ACC112 (cell line): ENCODE results near the gene IMMP2L.

Source experiments
- H2AFZ ChIP-seq: fragments of 200-600 bp; sonication (generic); one replicate; pipeline ENCODE4 v1.6.0; 2017; ENCODE audit warnings: antibody characterized with exemption, low read length; ENCODE audit not compliant: unreplicated experiment
- H3K27ac ChIP-seq: fragments of 200-600 bp; sonication (generic); 2 replicates; pipeline ENCODE4 v1.5.1; 2014; ENCODE audit warnings: low read depth, mild to moderate bottlenecking, antibody characterized with exemption, low read length, moderate library complexity
- H3K27me3 ChIP-seq: fragments of 200-600 bp; sonication (generic); 2 replicates; pipeline ENCODE4 v1.6.1; 2014; ENCODE audit warnings: mild to moderate bottlenecking, antibody characterized with exemption, low read length, moderate library complexity, mixed read lengths; ENCODE audit not compliant: insufficient read depth
- H3K36me3 ChIP-seq: fragments of 200-600 bp; sonication (generic); 2 replicates; pipeline ENCODE4 v1.6.1; 2016; ENCODE audit warnings: mild to moderate bottlenecking, antibody characterized with exemption, low read length, moderate library complexity, mixed read lengths; ENCODE audit not compliant: insufficient read depth
- H3K4me1 ChIP-seq: fragments of 200-600 bp; sonication (generic); one replicate; pipeline ENCODE4 v1.6.1; 2016; ENCODE audit warnings: low read length, mixed read lengths; ENCODE audit not compliant: insufficient read depth, unreplicated experiment, control insufficient read depth
- H3K4me3 ChIP-seq: fragments of 200-600 bp; sonication (generic); 2 replicates; pipeline ENCODE4 v1.5.1; 2014; ENCODE audit warnings: mild to moderate bottlenecking, low read depth, low read length
- H3K79me2 ChIP-seq: fragments of 200-600 bp; sonication (generic); one replicate; pipeline ENCODE4 v1.6.0; 2016; ENCODE audit warnings: low read length; ENCODE audit not compliant: control insufficient read depth, unreplicated experiment, insufficient read depth

IMMP2L gene

DNA sequence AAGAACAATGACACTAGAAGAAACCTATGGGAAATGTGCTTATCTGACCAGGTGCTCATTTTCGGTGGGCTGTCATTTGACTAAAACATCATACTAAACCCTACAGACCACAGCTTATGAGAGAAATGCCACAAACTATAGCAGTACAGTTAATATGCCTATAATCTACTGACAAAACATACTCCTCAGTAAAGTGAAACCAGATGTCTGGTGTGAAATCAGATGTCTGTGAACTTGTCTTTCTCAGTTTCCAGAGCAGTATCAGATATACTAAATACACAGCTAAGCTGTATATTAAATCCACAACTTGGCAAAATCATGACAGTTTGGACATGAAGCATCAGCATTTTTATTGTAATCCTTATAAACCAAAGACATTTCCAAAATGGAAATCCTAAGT is 3.3 kb downstream of the IMMP2L start:
- Histone ChIP-seq H3K36me3 (peaks cover 15% of the 10 kb centered on the region), H3K4me3 (no peak overlapping the region), H3K27ac (no peak overlapping the region), H3K79me2 (no peaks in the 10 kb centered on the region), H3K4me1 (peaks cover 13% of the 10 kb centered on the region), H2AFZ (no peak overlapping the region), H3K27me3 (no peaks in the 10 kb centered on the region)

- H3K27ac ChIP-seq, result no peak overlapping the region
Measured at GRCh38 chr7:111556977-111557376, 5.3 kb downstream of the IMMP2L start.

DNA sequence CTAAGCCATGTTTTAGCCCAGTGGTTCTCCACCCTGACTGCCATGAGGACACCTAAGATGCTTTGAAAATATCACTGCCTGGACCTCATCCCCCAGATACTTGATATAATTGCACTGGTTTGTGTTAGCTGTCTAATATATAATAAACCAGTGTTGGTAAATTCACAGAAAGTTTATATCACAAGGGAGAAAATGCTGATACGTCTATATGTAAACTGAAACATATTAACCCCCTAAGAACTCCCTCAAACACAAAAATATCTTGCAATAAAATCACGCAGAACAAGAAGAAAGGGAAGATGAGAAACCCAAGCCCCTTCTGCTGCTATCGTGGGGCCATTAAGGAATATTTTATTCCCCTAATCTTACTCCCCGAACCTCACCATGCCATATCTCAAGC is 8.2 kb downstream of the IMMP2L start:
- Histone ChIP-seq H3K4me3 (no peak overlapping the region), H2AFZ (no peak overlapping the region), H3K27ac (no peak overlapping the region), H3K36me3 (peaks cover 15% of the 10 kb centered on the region), H3K4me1 (no peaks in the 10 kb centered on the region), H3K27me3 (no peaks in the 10 kb centered on the region), H3K79me2 (no peaks in the 10 kb centered on the region)

More at GRCh38 chr7:111556977-111557376, 5.3 kb downstream of the IMMP2L start:
- no peaks in the 10 kb centered on the region for H3K79me2 ChIP-seq
- no peaks in the 10 kb centered on the region for H3K27me3 ChIP-seq
- H3K4me3 ChIP-seq, result no peak overlapping the region
- H2AFZ ChIP-seq, result no peak overlapping the region
- H3K4me1 ChIP-seq, result peaks cover 13% of the 10 kb centered on the region
- H3K36me3 ChIP-seq, result peaks cover 15% of the 10 kb centered on the region

- Histone ChIP-seq H3K4me3 (no peak overlapping the region), H3K36me3 (no peaks in the 10 kb centered on the region), H3K27ac (no peak overlapping the region), H3K79me2 (no peaks in the 10 kb centered on the region), H3K27me3 (no peaks in the 10 kb centered on the region), H3K4me1 (no peaks in the 10 kb centered on the region), H2AFZ (no peak overlapping the region)
Measured at GRCh38 chr7:111541067-111541466, 21.2 kb downstream of the IMMP2L start.

DNA sequence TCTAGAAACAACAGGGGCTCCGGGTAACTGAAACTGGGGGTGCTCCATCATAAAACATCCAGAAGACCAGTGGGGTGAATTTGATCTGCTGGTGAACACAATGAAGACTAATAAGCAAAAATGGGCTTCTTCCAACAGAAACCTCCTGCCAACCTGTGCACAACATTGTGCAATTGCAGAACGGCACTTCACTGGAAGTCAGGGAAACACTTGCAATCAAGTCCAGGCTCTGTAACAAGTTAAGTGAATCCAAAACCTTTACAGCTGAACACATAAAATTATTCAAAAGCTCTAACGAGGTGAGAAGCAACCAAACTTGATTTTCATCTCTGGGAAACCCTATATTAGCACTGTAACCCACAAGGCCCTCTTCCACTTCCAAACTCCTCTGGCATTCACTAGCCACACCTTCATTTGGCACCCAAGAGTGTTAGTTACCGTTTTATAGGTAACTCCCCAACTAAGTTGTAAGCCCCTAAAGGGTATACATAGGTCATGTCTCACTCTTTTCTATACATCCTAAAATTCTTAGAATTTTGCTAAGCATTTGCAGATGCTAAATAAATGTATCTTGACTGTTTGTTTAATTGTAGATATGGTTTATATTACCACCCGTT is 22.0 kb downstream of the IMMP2L start:
- Histone ChIP-seq H3K4me3 (no peak overlapping the region), H3K27me3 (no peaks in the 10 kb centered on the region), H3K27ac (no peak overlapping the region), H2AFZ (no peak overlapping the region), H3K4me1 (no peaks in the 10 kb centered on the region), H3K79me2 (no peaks in the 10 kb centered on the region), H3K36me3 (no peaks in the 10 kb centered on the region)

- H3K27ac ChIP-seq, result no peak overlapping the region
- no peak overlapping the region for H3K4me3 ChIP-seq
- H2AFZ ChIP-seq, result no peak overlapping the region
- no peaks in the 10 kb centered on the region for H3K79me2 ChIP-seq
- peaks cover 7% of the 10 kb centered on the region for H3K4me1 ChIP-seq
- H3K27me3 ChIP-seq, result no peaks in the 10 kb centered on the region
- H3K36me3 ChIP-seq, result no peaks in the 10 kb centered on the region
Measured at GRCh38 chr7:111537134-111537533, 25.2 kb downstream of the IMMP2L start.

DNA sequence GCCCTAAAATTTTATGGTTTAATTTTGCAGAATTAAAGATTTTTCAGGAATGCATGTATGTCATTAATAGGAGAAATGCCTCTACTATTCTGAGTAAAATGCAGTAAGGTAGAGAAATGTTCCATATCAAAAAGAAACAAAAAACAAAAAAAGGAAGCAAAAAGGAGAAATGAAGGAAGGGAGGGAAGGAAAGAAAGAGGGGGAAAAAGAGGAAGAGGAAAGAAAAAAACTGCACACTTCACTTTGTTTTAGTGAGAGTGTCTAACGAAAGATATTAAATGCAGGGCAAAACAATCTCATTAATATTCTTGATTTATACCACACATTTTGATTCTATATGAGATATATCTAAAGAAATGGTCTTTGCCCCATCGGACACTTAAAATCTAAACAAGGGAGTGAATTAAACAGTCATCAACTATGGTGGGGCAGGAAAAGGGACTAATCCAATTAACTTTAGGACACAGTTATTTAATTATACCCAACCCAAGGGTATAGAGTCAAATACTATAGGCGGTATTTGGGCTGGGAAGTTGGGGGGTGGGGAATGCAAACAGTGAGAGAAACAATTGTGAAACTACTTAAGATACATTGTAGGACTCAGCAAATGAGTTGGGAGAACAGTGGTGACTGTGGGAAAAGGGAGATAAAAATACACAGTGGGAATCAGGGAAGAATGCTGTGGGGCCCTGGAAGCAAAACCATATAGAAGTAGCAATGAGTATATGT is 27.0 kb downstream of the IMMP2L start:
- no peak overlapping the region for H3K27ac ChIP-seq

GRCh38 chr7:111532625-111533024 is 29.7 kb downstream of the IMMP2L start:
- no peak overlapping the region for H3K4me3 ChIP-seq
- peak overlapping the region; percentile 25 for H3K27ac ChIP-seq
- H3K4me1 ChIP-seq, result peaks cover 27% of the 10 kb centered on the region
- no peaks in the 10 kb centered on the region for H3K27me3 ChIP-seq
- H3K79me2 ChIP-seq, result no peaks in the 10 kb centered on the region
- H3K36me3 ChIP-seq, result no peaks in the 10 kb centered on the region
- no peak overlapping the region for H2AFZ ChIP-seq

More for the DNA sequence above, 27.0 kb downstream of the IMMP2L start:
- no peak overlapping the region for H3K4me3 ChIP-seq
- no peaks in the 10 kb centered on the region for H3K27me3 ChIP-seq
- no peak overlapping the region for H2AFZ ChIP-seq
- no peaks in the 10 kb centered on the region for H3K36me3 ChIP-seq
- H3K4me1 ChIP-seq, result peaks cover 15% of the 10 kb centered on the region
- H3K79me2 ChIP-seq, result no peaks in the 10 kb centered on the region

DNA sequence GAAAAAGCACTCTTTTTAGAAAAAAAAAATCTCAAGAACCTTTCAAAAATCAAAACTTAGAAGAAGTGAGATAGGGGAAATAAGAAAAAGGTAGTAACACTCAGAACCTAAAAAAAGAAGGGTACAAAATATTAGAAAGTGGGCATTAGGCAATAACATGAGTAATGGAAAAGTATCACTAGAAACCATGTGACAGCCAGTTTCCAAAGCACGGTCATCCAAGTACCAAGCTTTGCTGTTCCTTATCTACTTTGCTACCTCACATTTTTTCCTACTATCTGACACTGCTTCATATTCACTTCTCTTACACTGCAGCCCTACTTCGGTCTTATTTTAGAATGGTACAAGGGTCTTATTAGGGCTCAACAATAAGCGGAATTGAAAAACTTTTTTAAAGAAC is 30.3 kb downstream of the IMMP2L start:
- Histone ChIP-seq H3K27me3 (no peaks in the 10 kb centered on the region), H3K4me3 (no peak overlapping the region), H3K36me3 (no peaks in the 10 kb centered on the region), H3K79me2 (no peaks in the 10 kb centered on the region), H3K27ac (peak overlapping the region; percentile 25), H2AFZ (no peak overlapping the region), H3K4me1 (peaks cover 27% of the 10 kb centered on the region)

GRCh38 chr7:111530356-111530668 is 32.0 kb downstream of the IMMP2L start:
- no peak overlapping the region for H3K27ac ChIP-seq
- H3K4me1 ChIP-seq, result peaks cover 27% of the 10 kb centered on the region
- H3K36me3 ChIP-seq, result no peaks in the 10 kb centered on the region
- no peaks in the 10 kb centered on the region for H3K79me2 ChIP-seq
- no peak overlapping the region for H3K4me3 ChIP-seq
- no peaks in the 10 kb centered on the region for H3K27me3 ChIP-seq
- no peak overlapping the region for H2AFZ ChIP-seq
